Left cardiac atrium (tissue), 4 donors: ENCODE results near the gene KAT8. TPM values are rescaled to one million over a fixed set of nuclear protein-coding genes. Genes with fewer than 3 reads are reported as not detected.

ENCODE experiments used
- ATAC-seq, 2 donors: fragments of 200-7000 bp; cut with Tn5 transposase; one replicate each; pipeline ENCODE4 v1.9.1; 2020; ENCODE audit warnings: mild to moderate bottlenecking in 2 of 2, moderate library complexity in 2 of 2
- DNase-seq: peaks from one replicate; pipeline ENCODE4 v3.0.0-alpha.2; 2020
- intact Hi-C, 2 donors: fragments of 100-400 bp; cut with DNase I; formaldehyde crosslinking; loops; one replicate each; pipeline versions ENCODE4 v1.14.1 to v1.15.1; 2022 to 2023
- long read RNA-seq: library from polyadenylated mRNA; unstranded; transcript quantifications from one replicate; pipeline ENCODE4 v2.0.0, GENCODE V29; 2021
- total RNA-seq, 2 donors: library from RNA; stranded (reverse); fragmentation: NEBNext Ultra II Directional; extraction: Animal tissue kit (Norgen Biotek cat#: 25700); gene quantifications; one replicate each; pipeline ENCODE4 v1.2.1, GENCODE V29; 2021
- donor health status: DM: no; HTN: yes; CAD: no.
- donor health status: DM: no; HTN: yes; CAD: no; lungs with severe emphysema.
- donor health status: DM: yes; HTN: yes; CAD: no.
- donor health status: Dilated cardiomyopathy.

Gene KAT8
- total RNA-seq = 10 to 100 TPM; 57.3 to 74.1 TPM
- long read RNA-seq, partial matches to known transcripts = 0 of 5 reads
- long read RNA-seq, other reads (novel, unspliced or antisense) = 2 of 5 reads

DNA sequence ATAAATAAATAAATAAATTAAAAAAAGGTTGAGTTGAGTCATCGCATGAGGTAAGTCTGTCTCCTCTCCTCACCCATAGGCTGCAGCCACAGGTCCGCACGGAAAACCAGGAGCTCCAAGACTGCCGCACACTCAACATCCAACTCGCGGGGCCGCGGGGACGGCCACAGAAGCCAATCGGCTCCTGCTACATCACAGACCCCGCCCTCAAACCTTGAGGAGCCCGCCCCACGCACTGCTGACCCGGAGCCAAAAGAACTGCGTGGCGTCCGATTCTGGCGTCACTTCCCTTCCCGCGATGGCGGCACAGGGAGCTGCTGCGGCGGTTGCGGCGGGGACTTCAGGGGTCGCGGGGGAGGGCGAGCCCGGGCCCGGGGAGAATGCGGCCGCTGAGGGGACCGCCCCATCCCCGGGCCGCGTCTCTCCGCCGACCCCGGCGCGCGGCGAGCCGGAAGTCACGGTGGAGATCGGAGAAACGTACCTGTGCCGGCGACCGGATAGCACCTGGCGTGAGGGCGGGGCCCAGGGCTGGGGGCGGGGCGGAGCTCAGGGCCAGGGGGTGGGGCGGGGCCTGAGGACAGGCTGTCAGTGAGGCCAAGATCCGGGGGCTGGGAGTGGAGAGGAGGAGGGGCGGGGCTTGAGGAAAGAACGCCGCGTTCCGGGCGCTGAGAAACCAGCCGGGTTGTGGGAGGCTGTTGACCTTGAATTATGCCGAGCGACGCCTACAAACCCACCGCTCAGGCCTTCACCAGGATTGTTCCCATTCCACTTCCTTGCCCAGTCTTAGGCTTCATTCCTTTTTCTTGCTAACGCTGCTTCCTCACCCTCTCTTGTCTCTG, at the start of gene KAT8:
Gene KAT8, plus strand, starts transcription at position 281 of the 839 bp plus-strand sequence. Its CDS starts 18 bp downstream, at position 299.
- intact Hi-C loops = loop anchor here in 1 of 2 donors (1.0 kb wide), 1 partner anchor 25 kb away; no protein-coding TSS in a partner anchor
- peak; percentile 98 for ATAC-seq
- DNase-seq = peak; percentile 98

GRCh38 chr16:31071861-31072260, 45.6 kb upstream of the KAT8 start:
- no peak for ATAC-seq
- DNase-seq = no peak
- intact Hi-C loops = no loop called here

- DNase-seq (no peak), ATAC-seq (no peak)
- intact Hi-C loops = no loop called here
Observed at GRCh38 chr16:31072540-31073141, 44.8 kb upstream of the KAT8 start.

GRCh38 chr16:31073142-31073969, 44.1 kb upstream of the KAT8 start:
- intact Hi-C loops = no loop called here
- peak; percentile 91 to 92 for ATAC-seq
- peak; percentile 94 for DNase-seq

DNA sequence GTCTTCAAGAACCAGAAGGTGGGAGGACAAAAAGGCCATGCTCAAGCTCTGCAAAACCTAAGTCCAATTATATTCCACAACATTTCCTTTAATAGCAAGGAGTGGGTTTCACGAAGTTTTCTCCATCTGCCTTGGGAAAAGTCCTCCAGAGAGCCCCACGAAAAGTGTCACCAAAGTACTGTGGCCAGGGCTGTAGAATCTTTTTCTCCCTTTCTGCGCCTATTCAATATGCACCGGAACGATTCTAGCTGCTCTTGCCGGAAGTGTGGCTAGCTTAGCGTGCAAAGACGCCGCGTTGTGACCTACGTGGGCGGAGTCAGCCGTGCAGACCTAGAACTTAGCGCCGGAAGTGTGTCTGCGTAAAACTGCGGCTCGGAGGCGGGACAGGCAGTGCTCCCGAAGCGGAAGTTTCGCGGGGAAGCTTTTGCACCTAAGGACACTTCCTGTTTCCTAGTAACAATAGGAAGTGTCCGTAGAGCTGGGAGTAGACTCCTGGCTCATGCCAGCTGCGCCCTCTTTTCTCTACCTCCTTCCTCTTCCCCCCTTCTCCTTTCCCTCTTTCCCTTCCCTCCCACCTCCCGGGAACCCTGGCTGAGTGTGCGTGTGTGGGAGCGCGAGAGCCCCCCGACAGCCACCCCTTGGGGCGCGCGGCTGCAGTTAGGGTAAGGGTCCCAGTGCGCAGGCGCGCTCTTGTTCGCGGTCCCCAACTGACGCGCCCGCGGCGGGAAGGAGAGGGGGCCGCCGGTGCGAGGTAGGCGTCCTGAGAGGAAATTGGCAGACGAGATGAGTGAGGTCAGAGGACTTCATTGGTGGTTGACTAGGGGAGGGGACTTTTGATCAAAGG, 43.3 kb upstream of the KAT8 start, which contains the start of the genes ZNF646 and ZNF668:
Gene ZNF646, plus strand, starts transcription at position 453 of the 844 bp plus-strand sequence. CDS start 1,903 bp downstream, outside the sequence.
Gene ZNF668, minus strand, starts transcription at position 271 of the 844 bp plus-strand sequence. CDS start 9,781 bp downstream, outside the sequence.
- ATAC-seq (peak; percentile 93 to 95), DNase-seq (peak; percentile 99)
- intact Hi-C loops = loop anchor here in 1 of 2 donors (2.0 kb wide), 1 partner anchor 41 kb away; the partner anchor contains the start of gene STX4

DNA sequence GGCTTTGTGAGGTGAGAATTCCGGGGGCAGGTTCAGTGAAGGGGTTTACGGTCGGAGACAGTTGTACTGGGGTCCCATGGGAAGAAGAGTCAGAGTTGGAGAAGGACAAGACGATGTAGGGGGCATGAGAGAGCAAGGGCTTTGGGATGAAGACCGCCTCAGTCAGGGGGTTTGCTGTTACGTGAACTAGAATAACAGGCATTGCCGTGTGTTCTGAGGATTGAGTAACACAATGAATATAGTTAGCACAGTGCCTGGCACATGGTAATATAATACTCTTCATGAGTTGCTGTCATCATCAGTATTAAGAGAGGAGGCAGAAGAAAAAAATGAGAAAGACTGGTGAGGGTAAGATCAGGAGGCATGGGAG, 42.7 kb upstream of the KAT8 start:
- ATAC-seq = no peak
- no peak for DNase-seq
- intact Hi-C loops = loop anchor here in 1 of 2 donors (2.0 kb wide), 1 partner anchor 42 kb away; the partner anchor contains the start of gene STX4

DNA sequence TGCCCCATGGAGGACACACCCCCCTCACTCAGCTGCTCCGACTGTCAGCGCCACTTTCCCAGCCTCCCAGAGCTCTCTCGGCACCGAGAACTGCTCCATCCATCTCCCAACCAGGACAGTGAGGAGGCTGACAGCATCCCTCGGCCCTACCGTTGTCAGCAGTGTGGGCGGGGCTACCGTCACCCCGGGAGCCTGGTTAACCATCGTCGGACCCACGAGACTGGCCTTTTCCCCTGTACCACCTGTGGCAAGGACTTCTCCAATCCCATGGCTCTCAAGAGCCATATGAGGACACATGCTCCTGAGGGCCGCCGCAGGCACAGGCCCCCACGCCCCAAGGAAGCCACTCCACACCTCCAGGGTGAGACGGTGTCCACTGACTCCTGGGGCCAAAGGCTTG, 41.1 kb upstream of the KAT8 start:
- ATAC-seq (no peak), DNase-seq (no peak)
- intact Hi-C loops = no loop called here

DNA sequence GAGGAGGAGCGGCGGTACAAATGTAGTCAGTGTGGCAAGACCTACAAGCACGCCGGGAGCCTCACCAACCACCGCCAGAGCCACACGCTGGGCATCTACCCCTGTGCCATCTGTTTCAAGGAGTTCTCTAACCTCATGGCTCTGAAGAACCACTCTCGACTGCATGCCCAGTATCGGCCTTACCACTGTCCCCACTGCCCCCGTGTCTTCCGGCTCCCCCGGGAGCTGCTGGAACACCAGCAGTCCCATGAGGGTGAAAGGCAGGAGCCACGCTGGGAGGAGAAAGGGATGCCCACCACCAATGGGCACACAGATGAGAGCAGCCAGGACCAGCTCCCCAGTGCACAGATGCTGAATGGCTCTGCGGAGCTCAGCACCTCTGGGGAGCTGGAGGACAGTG, 40.4 kb upstream of the KAT8 start:
- DNase-seq (no peak), ATAC-seq (no peak)
- intact Hi-C loops = no loop called here

DNA sequence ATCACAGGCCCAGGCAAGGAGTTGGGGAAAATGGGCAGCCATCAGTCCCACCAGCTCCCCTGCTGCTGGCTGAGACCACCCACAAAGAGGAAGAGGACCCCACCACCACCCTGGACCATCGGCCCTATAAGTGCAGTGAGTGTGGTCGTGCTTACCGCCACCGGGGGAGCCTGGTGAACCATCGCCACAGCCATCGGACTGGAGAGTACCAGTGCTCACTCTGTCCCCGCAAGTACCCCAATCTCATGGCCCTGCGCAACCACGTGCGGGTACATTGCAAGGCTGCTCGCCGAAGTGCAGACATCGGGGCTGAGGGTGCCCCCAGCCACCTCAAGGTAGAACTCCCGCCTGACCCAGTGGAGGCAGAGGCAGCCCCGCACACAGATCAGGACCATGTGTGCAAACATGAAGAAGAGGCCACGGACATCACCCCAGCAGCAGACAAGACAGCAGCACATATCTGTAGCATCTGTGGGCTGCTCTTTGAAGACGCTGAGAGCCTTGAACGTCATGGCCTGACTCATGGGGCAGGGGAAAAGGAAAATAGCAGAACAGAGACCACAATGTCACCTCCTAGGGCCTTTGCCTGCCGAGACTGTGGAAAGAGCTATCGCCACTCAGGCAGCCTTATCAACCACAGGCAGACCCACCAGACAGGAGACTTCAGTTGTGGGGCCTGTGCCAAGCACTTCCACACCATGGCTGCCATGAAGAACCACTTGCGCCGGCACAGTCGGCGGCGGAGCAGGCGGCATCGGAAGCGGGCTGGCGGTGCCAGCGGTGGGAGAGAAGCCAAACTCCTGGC, 39.7 kb upstream of the KAT8 start:
- intact Hi-C loops = no loop called here
- DNase-seq = no peak
- ATAC-seq = no peak

DNA sequence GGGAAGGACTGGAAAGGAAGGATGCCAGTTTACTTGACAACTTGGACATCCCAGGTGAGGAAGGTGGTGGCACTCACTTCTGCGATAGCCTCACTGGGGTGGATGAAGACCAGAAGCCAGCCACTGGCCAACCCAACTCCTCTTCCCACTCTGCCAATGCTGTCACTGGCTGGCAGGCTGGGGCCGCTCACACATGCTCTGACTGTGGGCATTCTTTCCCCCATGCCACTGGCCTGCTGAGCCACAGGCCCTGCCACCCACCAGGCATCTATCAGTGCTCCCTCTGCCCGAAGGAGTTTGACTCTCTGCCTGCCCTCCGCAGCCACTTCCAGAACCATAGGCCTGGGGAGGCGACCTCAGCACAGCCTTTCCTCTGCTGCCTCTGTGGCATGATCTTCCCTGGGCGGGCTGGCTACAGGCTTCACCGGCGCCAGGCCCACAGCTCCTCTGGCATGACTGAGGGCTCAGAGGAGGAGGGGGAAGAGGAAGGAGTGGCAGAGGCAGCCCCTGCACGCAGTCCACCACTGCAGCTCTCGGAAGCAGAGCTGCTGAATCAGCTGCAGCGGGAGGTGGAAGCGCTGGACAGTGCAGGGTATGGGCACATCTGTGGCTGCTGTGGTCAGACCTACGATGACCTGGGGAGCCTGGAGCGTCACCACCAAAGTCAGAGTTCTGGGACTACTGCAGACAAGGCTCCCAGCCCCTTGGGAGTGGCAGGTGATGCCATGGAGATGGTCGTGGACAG, 38.7 kb upstream of the KAT8 start:
- intact Hi-C loops = no loop called here
- ATAC-seq = no peak
- no peak for DNase-seq

DNA sequence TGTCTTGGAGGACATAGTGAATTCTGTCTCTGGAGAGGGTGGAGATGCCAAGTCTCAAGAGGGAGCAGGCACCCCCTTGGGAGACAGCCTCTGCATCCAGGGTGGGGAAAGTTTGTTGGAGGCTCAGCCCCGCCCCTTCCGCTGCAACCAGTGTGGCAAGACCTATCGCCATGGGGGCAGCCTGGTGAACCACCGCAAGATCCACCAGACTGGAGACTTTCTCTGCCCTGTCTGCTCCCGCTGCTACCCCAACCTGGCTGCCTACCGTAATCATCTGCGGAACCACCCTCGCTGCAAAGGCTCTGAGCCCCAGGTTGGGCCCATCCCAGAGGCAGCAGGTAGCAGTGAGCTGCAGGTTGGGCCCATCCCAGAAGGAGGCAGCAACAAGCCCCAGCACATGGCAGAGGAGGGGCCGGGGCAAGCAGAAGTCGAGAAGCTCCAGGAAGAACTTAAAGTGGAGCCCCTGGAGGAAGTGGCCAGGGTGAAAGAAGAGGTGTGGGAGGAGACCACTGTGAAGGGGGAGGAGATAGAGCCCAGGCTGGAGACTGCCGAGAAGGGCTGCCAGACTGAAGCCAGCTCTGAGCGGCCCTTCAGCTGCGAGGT, 38.0 kb upstream of the KAT8 start:
- ATAC-seq = no peak
- intact Hi-C loops = no loop called here
- no peak for DNase-seq

GRCh38 chr16:31080035-31080629, 37.3 kb upstream of the KAT8 start:
- ATAC-seq (no peak), DNase-seq (no peak)
- intact Hi-C loops = no loop called here

GRCh38 chr16:31080756-31081419, 36.6 kb upstream of the KAT8 start:
- DNase-seq = no peak
- no peak for ATAC-seq
- intact Hi-C loops = no loop called here

DNA sequence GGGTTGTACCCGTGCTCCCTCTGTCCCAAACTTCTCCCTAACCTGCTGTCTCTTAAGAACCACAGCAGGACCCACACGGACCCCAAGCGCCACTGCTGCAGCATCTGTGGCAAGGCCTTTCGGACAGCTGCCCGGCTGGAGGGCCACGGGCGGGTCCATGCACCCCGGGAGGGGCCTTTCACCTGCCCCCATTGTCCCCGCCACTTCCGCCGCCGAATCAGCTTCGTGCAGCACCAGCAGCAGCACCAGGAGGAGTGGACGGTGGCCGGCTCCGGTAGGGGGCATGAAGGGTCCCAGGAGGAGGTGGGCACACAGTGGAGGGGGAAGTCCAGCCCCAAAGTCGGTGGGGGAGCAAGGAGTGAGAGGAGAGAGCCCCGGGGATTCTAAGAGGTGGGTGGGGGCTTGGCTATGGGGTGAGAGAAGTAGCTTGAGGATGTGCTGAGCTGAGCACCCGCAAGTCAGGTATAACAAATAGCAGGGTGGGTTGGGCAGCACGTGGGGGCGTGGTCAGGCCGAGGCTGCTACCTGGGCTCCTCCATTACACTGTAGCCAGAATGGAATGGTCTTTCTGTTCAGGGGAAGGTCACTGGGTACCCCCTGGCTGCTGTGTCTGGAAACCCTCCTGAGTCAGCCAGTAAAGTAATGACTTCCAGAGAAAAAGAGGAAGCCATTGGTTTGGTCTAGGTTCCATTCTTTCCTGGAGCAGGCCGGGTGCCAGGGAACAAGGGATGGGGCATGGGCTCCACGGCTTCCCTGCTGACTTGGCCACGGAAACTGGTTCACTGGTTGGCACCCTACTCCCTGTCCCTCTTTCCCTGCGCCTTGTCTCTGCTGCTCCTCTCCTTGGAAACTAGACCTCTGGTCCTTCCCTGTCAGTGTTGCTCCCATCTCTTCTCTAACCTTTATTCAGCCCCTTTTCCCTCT, 35.8 kb upstream of the KAT8 start:
- no peak for ATAC-seq
- intact Hi-C loops = no loop called here
- DNase-seq = no peak
